GM19372 (cell line): ENCODE data around the gene CLK2.
"Not testable (repeated sequence)": the region's sequence is repeated elsewhere in the genome, so short reads cannot be mapped to it uniquely, and the experiment has no call there.

Source experiments
- ATAC-seq: cut with Tn5 transposase; IDR thresholded peaks from one replicate; pipeline ENCODE4 v1.9.1; 2021; ENCODE audit warnings: mild to moderate bottlenecking, low read depth, moderate library complexity; ENCODE audit not compliant: unreplicated experiment

Gene CLK2

DNA sequence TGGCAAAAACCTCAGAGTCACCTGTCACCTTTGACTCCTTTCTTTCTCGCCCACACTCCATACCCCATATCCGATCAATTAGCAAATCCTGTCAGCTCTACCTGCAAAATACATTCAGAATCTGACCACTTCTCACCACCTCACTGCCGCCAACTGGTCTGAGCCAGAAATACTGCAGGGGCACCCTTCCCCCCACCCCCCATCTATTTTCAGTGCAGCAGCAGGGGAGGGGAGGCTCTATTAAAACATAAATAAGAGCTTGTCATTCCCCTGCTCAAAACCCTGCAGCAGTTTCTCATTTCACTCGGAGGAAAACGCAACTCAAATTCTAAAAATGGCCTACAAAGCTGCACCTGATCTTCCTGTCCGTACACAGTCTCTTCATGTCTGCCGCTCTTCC lies 24.1 kb upstream of the CLK2 start:
- no peak for ATAC-seq

DNA sequence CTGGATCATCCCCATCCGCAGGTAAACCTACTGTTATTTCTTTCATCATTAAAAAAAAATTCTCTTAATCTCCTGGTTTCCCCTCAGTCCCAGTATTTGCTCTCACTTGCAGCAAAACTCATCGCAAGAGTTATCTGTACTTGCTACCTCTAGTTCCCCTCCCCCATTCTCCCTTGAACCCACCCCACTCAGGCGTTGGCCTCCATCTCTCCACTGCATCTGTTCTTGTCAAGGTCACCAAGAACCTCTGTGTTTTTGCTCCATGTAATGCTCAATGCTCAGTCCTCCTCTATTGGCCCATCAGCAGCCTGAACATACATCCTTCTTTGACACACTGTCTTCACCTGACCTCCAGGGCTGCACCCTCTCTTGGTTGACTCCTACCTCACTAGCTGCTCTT lies 23.4 kb upstream of the CLK2 start:
- no peak for ATAC-seq

DNA sequence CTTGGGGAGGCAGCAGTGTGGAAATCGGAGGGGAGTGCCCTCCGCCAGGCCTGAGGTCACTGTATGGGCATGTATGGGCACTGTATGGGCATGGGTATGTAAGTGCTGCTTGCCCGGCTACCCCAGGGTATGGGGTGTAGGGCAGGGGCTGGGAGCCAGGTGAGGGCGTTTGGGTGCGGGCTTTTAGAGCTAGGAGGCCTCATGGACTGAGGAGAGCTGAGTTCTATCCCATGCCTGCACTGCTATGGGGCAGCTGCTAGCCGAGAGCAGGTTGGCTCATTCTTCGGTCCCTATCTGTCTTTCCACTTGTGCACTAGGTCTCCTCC lies 22.6 kb upstream of the CLK2 start:
- ATAC-seq = no peak

DNA sequence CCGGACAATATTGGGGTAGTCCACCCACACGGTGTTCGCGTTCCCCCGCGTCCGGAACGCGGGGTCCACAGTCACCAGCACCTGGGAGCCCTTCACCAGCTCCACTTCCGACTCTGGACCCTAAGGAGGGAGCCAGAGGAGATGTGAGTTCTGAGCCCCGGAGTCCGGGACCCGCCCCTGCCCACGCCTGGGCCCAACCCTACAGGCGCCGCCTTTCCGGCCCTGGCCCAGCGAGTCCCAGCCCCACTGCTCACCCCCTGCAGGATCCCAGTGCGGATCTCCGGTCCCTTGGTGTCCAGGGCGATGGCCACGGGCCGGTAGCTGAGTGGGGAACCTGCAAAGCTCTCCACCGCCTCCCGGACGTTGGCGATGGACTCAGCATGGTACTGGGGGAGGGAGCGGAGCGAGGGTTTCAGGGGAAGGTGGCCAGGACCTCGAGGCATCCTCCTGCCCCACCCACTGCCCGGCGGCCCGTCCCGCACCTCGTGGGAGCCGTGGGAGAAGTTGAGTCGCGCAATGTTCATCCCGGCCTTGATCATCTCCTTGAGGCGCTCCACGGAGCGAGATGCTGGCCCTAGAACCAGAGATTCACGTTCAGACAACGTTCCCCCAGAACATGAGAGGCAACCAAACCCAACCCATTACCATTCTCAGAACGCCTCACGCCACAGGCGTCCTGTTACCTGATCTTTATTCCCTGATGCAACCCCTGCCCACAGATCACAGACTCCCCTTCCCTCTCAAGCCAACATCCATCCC lies 22.1 kb upstream of the CLK2 start:
- no peak for ATAC-seq

DNA sequence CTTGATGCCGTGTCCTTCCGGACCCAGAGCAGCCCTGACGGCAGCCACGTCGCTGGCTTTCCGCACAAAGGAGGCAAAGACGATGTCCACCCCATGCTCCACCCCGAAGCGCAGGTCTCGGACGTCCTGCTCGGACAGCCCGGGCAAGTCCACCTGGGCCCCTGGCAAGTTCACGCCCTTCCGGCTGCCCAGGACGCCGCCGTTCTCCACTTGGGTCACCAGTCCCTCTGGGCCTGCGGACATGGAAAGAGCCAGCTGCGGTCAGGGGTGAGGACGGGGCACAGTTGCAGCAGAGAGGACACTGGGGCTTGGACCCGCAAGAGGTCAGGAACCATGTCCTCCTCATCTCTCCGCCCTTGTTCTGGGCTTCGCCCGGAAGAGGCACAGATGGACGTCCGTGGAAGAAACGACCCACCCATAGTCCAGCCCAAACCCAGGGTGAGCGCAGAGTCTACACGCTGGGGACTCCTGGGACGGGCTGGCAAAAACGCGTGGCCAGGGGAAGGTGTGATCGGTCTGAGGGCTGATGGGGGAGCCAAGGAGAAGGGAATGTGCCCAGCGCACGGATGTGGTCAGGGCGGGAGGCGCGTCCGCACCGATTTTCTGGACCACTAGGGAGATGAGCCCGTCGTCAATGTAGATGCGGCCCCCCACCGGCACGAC lies 21.3 kb upstream of the CLK2 start:
- no peak for ATAC-seq

DNA sequence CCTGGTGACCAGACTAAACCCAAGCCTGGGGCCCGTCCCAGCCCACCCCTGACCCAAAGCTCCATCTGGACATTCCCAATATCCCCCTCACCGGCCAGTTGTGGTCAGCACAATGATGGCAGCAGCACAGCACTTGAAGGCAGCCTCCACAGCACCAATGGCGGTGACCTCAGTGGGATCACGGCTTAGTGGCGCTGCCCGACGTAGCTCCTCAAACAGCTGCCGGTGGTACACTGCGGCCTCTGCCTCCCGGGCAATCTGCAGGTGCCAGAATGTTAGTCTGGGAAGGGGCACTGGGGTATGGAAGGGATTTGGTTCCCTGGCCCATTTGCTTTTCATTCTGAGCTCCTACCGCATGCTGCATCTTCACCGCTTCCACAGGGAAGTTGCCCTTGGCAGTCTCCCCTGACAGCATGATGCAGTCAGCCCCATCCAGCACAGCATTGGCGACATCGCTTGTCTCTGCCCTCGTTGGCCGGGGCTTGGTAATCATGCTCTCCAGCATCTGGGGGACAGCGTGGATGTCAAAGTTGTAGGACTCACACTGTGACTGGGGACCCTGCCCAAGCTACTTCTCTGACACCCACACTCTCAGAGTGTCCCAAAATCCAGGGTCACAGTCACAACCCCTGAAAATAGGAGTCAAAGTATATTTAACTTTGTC lies 19.9 kb upstream of the CLK2 start:
- ATAC-seq = no peak

DNA sequence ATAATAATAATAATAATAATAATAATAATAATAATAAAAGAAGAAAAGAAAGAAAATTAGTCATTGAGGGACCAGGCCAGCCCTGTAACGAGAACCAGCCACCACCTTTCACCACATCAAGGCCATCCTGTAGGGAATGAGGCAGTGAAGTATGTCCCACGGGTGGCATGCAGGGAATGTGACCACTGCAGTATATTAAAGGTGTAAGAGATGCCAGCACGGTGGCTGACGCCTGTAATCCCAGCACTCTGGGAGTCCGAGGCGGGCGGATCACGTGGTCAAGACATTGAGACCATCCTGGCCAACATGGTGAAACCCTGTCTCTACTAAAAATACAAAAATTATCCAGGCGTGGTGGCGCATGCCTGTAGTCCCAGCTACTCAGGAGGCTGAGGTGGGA lies 17.7 kb upstream of the CLK2 start:
- not testable (repeated sequence) for ATAC-seq

DNA sequence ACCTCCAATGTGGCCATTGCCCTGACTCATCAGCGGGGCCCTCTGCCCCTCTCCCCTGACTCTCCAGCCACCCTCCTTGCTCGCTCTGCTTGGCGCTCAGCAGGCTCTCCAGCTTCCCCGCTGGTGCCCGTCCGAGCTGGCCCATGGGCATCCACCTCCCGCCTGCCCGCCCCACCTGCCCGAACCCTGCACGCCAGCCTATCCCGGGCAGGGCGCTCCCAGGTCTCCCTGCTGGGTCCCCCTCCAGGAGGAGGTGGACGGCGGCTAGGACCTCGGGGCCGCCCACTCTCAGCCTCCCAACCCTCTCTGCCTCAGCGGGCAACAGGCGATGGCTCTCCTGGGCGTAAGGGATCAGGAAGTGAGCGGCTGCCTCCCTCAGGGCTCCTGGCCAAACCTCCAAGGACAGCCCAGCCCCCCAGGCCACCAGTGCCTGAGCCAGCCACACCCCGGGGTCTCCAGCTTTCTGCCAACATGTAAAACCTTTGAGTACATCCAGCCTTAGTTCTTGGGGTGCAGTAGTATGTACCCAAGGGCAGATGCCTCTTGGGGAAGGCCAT lies 14.8 kb upstream of the CLK2 start:
- ATAC-seq = no peak

DNA sequence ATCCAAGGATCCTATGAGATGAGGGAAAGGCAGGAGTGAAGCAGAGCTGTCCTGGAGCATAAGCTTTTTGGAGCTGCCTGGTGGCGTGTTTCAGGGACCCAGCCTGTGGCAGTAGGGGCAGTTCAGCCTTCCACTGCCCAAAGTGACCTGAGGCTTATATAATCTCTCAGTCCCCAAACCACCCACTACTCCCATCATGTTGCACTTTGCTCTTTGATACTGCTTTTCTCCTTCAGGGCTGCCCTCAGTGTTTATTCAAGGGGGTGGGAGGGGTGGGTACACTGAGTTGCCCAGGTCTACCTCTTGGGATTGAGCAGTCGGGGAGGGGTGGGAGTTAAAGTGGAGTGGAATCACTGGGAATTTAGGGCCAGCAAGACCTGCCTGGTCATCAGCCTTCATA lies 13.2 kb upstream of the CLK2 start:
- no peak for ATAC-seq

DNA sequence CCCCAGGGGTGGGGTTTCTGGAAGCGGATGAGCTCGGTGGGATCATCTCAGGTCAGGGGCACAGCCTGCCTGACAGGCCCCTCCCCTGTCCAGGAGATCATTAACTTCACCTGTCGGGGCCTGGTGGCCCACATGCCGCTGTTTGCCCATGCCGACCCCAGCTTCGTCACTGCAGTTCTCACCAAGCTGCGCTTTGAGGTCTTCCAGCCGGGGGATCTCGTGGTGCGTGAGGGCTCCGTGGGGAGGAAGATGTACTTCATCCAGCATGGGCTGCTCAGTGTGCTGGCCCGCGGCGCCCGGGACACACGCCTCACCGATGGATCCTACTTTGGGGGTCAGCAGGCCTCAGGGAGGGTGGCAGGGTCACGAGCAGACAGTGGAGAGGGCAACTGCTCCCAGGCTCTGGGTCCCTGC lies 12.3 kb upstream of the CLK2 start:
- ATAC-seq = no peak

DNA sequence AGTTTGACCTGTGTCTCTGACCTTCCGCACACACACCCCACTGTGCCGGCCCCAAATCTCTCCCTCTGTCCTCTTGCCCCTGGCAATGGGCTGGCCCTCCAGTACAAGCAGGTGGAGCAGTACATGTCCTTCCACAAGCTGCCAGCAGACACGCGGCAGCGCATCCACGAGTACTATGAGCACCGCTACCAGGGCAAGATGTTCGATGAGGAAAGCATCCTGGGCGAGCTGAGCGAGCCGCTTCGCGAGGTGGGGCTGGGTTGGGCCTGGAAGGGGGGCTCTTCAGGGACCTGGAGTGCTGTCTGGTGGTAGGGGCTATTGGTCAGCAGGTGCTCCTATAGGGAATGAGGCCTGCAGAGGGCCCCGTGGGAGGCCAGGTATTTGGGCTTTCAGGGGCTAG lies 11.8 kb upstream of the CLK2 start:
- no peak for ATAC-seq

DNA sequence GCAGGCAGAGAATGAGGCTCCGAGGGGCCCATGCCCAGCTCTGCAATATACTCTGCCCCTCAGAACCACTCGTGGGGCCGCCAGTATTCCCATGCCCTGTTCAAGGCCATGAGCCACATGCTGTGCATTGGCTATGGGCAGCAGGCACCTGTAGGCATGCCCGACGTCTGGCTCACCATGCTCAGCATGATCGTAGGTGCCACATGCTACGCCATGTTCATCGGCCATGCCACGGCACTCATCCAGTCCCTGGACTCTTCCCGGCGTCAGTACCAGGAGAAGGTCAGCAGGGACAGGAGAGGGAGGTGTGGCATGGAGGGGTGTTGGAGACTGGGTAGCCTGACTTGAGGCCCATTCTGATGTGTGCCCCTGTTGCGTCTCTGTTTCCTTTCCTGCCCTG lies 11.2 kb upstream of the CLK2 start:
- ATAC-seq = no peak

DNA sequence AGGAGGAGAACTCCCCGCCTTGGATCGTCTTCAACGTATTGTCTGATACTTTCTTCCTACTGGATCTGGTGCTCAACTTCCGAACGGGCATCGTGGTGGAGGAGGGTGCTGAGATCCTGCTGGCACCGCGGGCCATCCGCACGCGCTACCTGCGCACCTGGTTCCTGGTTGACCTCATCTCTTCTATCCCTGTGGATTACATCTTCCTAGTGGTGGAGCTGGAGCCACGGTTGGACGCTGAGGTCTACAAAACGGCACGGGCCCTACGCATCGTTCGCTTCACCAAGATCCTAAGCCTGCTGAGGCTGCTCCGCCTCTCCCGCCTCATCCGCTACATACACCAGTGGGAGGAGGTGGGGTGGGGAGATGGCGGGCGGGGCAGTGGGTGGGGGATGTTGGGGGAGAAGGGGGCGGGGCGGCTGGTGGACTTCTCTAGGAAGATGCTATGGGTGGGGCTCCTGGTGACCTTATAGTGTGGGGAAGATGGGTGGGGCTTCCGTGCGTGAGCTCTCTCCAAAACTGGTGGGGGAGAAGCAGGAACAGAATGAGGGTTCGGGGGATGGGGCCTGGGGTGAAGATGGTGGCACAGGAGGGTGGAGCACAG lies 9.3 kb upstream of the CLK2 start:
- ATAC-seq = no peak

DNA sequence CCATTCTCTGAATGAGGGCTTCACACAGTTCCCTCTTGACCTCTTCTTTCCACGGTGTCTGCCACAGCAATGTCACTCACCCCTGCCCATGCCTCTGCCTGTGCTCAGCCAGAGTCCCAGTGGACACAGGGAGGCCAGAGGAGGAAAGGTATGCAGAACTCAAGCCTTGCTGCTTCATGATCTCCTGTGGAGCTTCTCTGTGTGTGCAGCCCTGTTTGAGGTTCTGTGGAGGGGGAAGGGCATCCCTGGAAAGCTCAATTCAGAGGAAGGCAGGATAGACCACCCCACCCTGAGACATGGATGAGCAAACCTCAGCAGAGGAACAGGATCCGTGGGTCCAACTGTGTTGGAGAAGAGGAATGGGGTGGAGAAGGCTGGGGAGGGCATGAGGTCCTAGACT lies 6.0 kb upstream of the CLK2 start:
- ATAC-seq = no peak

DNA sequence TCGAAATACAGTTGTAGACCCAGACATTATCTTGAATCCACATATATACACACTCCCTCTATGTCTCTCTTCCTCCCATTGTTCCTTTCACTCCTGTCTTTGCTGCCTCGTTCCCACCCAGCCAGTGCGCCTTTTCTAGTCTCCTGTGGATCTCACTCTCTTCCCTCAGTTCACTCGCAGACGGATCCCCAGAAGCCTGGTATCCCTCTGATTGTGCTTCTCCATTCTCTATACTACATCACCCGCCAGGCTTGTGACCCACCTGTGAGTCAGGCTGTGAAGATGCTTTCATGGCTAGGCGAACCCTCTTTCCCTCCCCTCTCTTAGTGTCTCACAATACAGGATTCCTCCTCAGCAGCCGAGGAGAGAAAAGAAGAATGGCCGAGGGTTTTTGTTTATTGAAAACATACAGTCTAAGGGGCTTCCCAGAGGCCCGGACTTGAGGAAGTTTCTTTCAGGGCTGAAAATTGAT lies 5.4 kb upstream of the CLK2 start:
- no peak for ATAC-seq

DNA sequence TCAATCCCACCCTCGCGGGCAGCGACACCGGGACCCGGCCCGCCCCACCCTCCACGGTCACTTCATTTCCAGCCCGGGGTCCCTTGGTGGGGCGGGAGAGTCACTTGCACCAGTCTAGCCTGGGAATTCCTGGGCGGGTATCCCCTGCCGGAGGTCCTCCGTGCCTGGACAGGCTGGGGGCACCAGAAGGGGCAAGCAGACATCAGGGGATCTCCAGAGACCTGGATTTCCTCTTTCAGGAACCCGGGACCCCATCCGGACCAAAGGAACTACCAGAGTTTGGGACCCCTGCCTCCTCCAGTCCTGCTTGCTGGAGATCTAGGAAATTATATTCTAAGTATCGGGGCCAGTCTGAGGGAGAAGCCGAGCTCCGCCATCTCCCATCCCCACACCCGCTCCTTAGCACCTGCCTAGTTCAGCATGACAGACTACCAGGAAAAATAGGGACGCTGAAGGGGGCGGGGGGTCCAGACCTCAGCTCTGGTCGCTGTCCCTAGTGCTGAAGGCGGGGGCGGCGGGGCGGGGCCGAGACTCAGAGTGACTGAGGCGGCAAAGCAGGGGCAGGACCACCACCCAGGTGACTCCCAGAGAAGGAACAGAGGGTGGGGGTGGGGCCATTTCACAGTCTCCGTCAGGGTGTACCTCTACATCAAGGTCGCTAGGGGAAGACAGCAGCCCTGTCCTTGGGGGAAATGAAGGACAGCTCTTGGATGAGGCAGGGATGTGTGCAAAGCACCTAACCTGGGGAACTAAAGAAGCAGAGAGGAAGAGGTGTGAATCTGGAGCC lies 4.8 kb upstream of the CLK2 start:
- ATAC-seq = no peak

DNA sequence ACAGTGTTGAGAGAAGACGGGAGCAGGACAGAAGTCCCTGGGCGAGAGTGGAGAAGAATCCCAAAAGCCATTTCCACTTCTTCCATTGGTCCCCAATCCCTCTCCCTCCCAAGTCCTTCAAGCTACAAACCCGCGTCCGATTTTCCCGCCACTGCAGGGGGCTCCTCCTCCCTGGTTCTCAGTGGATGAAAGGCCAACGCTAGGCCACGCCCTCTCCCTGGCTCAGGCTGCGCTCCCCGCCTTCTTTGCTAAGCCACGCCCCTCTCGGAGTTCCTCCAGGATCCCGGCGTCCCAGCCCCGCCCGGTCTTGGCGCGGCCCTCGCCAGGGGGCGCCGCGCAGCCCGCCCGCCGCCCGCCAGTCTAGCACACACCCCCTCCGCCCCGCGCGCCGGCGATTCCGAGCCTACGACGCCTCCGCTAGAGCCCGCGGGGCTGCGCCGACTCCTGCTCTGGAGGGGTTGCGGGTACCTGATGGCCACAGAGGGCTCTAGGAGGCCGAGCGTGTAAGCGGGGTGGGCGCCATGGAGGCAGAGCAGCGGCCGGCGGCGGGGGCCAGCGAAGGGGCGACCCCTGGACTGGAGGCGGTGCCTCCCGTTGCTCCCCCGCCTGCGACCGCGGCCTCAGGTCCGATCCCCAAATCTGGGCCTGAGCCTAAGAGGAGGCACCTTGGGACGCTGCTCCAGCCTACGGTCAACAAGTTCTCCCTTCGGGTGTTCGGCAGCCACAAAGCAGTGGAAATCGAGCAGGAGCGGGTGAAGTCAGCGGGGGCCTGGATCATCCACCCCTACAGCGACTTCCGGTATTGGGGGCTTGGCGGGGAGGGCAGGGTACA lies 4.0 kb upstream of the CLK2 start, which contains the start of gene HCN3:
HCN3 (plus strand) TSS at position 394 of the 832 bp plus-strand sequence; CDS start at position 522, 128 bp downstream.
- ATAC-seq = peak; percentile 66

DNA sequence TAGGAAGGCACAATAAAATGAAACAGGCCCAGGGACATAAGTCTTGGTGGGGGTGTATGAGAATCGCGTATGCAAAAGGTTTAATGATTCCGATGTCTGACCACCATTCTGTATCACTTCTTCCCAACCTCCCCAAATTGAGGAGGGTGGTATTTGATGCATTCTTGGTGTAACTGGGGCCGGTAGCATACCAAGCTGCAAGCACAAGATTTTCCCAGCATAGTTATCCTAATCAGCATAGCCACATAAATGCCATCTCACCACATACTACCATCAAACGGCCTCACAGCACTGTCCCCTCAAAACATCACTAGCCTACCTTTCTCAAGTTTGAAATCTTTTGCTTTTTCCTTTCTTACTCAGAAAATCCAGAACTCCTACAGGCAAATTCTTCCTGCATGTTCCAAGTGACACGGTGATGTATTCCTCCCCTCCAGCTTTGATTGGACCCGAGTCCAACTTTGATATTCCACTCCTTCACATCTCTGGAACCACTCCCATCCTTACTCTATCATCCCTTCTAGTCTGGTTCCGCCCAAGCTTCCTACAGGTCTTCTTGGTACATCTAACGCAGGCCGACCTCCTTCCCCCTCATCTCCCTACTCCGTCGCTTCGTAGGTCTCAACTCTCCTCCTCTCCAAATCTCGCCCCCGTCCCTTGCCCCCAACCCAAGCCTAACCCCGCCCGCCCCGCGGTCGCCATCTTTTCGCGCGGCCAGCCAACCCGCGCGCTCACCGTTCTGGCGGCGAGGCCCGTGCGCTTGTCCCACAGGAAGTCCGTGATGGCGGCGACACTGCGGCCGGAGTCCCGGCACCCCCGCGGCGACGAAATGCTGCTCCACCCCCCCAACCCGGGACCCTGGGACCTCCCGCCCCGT lies 600 bp downstream of the CLK2 start:
- peak; percentile 19 for ATAC-seq
